GM19452 (cell line): ENCODE data around the gene GAPDH.
"Not testable (repeated sequence)": the region's sequence is repeated elsewhere in the genome, so short reads cannot be mapped to it uniquely, and the experiment has no call there.

Experiments used
- ATAC-seq: cut with Tn5 transposase; IDR thresholded peaks from one replicate; pipeline ENCODE4 v1.9.1; 2021; ENCODE audit not compliant: unreplicated experiment

Gene GAPDH

DNA sequence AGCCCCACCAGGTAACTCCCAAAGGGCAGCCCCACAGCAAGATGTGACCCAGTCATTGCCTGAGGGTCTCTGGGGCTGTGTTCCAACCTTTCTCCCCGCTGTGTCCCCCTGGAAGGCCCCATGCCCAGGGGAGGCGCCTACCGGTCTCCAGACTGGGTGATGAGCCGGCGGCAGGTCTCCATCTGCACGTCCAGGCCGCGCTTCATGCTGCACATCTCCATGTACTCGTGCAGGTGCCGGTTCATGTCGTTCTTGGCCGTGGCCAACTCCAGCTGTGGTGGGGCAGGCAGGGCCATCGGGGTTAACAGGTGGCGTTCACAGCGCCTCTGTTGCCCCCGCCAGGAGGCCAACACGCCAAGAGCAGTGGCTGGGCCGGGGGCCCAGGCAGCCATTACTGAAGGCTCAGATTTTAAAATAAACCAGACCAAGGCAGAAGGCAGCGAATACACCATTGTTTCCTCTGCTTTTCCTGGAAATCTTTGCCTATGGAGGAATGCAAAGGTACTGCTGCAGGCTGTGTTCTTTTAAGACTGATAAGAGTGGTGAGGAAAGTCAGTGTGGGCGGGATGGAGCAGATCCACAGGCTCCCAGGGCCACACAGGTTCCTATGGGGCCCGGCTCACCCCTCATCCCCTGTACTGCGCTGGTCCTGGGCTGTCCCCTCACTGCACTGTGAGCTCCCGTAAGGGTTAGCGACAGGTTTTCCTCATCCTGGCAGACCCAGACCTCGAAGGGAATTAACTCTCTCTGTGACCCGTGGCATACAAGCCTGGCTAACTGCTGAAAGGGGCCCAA lies 7.3 kb downstream of the GAPDH start:
- no peak for ATAC-seq

DNA sequence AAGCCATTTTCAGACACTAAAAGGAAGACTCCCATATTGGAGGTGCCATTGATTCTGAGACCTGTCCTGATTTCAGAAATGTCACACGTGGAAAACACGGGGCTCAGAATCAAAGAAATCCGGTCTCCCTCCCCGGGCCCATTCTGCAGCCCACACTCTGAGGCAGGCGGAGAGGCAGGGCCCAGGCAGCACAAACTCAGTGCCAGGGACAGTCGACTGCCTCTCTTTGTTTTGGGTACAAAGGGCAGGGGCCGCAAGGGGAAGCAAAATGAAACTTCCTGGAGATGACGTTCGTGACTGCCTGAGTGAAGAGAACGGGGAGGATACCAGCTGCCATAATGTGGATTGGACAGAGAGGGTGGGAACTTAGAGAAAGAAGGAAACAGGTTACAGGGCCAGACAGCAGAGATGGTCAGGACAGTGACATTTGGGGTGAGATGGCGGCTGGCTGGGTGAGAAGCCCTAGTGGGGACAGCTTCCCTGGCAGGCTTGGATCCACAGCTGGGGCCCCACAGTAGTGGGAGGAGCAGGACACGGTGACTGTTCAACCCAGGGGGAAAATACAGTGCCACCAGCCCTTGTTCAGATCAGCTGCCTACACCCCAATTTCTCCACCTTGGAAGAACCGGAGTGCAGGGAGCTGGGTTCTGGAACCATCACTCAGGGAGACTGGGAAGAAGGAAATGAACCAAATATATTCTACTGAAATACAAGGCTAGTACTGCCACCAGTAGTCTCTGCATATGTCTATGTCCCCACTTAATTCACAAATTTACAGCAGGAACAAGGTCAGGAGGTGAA lies 8.1 kb downstream of the GAPDH start:
- no peak for ATAC-seq

DNA sequence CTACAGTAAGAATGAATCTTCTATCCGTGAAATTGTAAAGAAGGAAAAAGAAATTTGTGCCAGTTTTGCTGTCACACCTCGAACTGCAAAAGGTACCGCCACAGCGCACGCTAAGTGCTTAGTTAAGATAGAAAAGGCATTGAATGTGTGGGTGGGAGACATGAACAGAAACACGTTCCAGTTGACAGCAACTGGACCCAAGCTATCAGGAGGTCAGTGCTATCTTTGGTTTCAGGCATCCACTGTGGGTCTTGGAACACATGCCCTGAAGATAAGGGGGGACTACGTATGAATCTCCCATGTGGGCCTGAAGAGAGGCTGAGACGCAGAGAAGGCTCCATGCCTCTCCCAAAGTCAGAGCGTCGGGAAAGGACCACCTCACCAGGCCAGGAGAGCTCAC lies 11.7 kb downstream of the GAPDH start:
- ATAC-seq: no peak

DNA sequence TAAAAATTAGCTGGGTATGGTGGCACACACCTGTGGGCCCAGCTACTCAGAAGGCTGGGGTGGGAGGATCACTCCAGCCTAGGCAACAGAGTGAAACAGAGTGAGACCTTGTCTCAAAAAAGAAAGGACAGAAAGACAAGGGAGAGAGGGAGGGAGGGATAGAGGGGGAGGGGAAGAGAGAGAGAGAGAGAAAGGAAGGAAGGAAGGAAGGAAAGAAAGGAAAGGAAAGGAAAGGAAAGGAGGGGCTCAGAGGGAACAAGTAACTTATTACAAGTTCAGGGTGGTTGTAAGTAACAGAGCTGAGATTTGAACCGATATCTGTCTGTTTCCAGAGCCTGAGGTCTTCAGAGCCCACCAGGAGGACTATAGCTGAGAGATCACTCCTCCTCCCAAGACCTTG lies 13.2 kb downstream of the GAPDH start:
- ATAC-seq: no peak

DNA sequence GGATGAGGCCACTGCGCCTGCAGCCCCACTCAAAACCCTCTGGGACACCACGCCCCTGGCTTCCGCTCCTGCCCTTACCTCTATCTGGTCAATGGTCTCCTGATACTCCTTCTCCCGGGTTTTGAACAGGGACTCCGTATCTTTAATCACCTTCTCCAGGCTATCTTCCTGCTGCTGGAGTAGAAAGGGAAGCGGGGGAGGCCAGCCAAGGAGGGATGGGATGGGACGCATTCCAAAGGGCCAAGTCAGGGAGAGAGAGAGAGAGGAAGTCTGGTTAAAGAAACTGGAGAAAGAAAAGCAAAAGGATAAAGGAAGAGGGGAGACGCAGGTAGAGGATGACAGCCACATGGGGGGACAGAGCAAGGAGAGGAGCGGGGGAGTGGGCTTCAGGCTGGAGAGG lies 13.7 kb downstream of the GAPDH start:
- no peak for ATAC-seq

DNA sequence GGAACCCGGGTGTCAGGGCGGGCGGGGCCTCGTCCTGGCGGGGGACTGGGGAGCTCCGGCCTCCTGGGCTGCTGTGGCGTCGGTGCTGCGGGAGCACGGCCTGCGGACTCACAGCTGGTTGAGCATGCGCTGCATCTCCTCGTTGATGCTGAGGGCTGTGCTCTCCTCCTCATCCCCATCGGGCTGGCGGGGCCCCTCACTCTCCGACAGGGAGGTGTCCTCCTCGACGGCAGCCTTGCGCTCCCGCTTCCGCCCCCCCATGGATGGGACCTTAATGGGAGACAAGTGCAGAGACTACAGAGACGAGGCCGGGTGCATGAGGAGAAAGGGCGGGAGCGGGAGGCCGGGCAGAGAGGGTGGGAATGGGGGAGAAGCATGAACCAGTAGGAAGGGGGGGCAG lies 14.2 kb downstream of the GAPDH start:
- ATAC-seq: no peak

DNA sequence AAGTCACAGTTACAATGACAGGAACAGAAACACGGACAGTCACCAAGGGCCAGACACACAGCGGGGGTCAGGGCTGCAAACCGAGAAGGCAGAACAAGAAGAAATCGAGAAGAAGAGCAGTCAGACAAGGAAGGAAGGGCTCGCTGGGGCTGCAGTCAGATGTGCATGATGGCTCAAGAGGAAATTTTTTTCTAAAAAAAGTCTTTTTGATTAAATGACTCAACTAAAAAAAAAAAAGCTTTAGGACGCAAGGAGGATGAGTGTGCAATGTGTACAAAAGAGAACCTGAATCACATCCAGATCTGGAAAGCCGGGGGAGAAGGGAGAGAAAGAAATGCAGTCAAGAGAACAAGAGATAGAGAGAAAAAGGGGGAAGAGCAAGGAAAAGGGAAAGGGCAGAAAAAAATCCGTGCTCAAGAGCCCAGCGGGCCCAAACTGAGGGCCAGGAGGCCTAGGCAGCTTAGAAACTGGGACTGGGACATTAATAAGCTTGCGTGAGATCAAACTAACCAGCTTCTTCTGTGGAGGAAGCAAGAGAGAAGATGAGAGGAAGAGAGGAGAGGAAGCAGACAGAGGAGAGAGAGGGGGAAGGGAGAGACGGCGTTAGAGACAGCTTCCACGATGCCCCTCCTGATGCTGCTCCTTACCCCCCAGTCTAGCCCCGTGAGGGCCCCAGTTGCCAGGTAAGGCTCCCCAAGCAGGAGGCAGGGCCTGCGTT lies 14.8 kb downstream of the GAPDH start:
- no peak for ATAC-seq

DNA sequence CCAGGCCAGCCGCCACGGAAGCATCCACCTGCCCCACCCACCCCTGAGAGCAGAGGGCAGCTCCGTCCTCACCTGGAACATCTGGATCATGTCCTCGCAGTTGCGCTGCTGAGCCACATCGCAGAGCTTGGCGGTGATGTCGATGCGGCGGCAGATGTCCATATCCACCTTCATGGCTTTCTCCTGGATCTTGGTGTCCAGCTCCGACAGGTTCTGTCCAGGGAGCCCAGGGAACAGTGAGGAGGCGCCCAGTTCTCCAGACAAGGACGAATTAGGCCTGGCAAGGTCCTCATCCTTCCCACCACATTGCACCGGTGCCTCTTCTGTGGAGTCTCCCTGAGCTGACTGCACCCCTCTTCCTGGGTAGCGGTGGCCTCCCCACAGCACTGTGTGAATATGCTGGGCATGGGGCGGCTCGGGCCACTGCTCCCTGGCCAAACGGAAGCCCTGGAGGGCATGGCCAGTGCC lies 15.4 kb downstream of the GAPDH start:
- ATAC-seq: no peak

DNA sequence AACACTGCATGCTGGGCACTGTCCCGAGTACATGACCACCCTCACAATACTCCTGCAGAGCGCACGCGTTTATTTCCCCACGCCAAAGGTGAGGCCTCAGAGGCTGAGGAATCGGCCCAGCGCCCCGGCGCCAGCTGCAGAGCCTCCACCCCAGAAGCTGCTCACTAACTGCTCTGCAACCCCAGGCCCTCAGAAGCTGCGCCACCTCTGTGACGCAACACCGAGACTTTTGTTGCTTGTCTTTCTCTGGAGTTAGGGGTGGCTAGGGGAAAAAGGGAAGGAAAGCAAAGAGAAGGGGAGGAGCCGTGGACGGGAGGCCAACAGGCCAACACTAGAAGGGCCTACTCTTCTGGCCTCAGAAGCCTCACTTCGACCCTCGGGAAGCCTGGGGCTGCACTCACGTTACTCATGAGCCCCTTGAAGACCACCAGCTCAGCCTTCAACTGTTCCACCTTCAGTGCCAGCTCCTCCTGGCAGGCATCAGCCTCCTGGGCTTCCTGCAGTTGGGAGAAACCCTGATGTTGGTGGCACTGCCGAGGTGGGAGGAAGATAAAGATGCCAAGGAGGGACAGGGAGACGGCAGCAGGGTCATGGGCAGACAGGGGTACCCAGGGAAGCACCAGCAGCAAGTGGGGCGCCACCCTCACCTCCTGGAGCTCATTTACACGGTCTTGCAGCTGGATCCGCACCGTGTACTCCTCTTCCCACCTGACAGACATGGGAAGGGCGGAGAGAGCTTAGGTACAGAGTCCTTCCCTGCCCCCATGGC lies 16.2 kb downstream of the GAPDH start:
- ATAC-seq: no peak

DNA sequence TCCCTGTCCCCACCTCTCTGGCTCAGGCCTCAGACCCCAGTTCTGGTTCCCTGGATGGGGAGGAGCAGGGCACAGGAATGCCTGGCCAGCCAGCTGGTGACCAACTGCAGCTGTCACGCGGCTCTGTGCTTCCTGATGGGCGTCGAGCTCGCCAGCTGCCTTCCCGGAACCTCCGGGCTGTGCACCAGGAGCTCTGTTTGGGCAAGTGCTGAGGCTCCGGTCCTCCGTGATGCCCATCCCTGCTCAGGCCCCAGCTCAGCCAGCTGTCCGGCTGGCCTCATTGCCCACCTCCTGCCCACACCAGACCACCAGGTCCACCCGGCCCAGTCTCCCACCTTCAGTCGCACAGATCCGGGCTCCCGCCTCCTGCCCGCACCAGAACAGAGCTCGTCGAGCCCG lies 16.7 kb downstream of the GAPDH start:
- ATAC-seq: no peak

DNA sequence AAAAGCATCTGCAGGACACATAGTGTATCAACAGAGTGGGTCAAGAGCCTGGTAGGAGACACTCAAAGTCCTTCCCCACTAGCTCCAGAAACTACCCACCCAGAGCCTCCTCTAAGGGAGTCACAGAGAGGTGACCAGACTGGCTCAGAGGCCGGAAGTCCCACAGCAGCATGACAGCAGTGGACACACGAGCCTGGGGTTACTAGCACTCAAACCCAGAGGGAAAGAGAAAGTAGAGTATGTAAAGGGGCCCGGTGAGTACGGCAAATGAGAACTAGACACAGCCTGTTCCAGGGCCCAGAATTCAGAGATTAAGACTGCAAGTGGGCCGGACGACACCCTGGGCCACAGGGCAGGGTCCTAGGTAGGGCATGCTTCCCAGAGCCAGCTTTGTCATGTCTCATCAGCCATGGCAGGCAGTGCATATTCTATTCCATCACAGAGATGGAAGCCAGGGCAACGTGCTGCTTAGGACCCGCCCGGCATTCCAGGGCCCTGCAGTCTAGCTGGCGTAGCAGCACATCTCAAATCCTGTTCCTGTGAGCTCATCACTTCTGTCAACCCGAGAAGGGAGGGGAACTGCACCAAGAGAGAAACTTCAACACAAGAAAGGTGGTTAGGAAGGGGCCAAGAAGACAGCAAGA lies 17.3 kb downstream of the GAPDH start:
- ATAC-seq: no peak

DNA sequence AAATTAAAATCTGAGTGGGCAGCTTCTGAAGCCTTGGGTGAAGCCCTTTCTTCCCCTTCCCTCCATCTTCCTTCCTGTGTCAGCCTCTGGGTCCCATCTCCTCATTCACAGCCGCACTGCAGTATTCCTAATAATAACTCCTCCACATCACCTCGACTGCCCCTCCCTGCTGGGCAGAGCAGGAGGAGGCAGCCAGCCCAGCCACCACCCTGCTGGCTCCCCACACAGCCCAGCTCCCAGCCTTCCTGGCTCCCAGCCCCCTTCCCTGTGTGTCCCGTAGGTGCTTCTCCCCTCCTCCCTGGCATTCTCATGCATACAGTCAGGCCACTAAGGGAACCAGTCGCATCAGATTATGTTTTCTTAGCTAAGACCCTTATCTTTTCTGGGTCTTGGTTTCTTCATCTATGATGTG lies 17.8 kb downstream of the GAPDH start:
- ATAC-seq: no peak

DNA sequence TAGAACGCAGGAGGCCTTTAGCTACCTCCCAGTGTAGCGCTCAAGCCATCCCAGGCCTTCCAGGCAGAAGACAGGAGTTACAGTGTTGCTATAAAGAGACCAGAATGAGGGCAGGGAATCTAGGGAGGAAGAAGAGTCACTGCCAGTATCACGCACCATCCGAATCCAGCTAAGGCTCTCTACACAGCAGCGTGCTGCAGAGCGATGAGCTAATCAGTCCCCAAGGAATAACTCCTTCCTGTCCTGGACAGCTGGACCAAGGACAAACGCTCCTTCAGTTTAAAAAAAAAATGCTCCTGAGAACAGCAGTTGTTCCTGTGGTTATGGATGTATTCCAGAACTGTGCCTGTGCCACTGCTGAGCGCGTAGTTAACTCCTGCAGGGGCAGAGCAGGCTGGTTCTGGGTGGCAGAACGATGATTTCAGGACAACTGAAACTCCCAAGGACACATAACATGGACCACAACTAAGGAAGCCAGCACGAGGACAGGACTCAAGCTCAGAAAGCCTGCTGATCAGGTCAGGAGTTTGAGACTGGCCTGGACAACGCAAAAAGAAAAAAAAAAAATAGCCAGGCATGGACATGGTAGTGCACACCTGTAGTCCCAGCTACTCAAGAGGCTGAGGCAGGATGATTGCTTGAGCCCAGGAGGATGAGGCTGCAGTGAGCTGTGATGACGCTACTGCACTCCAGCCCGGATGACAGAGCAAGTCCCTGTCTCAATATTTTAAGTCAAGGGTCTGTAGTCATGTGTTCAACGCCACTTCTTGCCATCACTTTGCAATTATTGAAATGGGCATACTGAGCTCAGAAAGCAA lies 18.9 kb downstream of the GAPDH start:
- no peak for ATAC-seq

DNA sequence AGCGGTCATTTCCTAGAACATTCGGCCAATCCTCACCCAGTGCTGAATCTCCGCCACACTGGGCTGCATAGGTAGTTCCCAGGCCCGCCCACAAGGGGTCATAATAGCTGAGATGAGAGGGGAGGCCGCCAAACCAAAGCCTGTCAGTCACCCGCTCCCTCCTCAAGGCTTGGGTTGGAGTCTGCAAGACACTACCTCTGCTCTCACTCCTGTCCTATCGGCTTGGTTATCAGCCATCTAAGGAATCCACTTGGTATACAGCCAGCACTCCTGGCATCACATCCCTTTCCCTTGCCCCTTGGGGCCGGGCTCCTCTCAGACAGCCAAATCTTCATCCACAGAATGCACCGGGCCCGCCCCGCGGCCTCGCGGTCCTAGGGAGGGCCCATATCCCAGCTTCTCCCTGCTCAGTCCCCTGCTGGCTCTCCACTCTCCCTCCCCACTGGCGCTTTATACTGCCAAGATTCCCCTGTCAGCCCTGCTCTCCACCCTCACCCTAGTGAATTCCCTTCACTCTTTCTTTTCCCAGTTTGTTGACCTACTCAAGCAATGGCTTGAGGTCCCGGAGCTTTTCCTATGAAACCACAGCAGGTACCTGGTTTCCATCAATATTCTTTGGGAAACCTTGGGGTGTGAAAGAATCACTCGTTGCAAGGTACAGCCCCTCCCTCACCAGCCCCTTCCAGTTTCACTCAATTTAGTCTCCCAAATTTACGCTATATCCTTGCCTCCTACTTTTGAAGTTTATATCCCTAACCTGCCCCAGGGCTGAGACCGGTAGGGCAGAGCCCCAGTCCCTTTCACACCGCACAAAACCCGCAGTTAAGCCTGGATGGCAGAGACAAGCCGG lies 20.1 kb downstream of the GAPDH start:
- peak; percentile 64 for ATAC-seq

DNA sequence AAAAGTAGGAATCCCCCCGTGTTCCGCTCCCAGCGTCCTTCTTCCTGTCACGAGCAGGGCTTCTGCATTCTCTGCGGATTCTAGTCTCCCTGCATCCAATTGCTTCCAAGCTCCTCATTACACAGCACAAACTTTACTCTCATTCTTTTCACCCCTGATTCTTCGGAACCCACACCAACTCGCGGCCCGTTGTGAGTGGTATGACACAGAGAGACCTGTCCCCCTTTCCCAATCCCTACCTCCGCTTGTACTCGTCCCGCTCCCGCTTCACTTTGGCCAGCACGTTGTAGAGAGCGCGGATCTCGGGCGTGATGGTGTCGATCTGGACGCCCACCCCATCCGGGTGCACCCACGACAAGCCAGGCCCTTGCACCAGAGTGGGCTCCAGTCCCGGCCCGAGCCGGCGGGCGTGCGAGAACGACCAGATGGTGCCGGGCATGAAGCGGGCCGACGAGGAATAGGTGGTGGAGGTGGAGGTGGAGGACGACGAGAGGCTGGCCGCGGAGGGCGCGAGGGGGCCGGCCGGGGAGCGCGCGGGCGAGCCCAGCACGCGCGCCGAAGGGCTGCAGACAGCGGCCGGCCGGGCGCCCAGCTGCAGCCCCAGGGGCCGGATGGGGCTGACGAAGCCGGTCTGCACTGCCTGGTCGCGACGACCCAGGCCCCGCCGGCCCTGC lies 20.8 kb downstream of the GAPDH start:
- ATAC-seq: peak; percentile 7

DNA sequence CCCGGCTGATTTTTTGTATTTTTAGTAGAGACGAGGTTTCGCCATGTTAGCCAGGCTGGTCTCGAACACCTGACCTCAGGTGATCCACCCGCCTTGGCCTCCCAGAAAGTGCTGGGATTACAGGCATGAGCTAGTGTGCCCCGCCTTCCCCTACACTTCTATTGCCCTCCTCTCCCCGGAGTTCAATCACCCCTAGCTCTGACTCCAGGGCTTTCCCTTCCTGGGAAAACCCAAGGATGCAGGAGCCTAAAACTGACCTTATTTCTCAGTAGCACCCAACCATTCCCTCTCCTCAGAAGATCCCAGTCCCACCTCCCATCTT lies 22.1 kb downstream of the GAPDH start:
- not testable (repeated sequence) for ATAC-seq

DNA sequence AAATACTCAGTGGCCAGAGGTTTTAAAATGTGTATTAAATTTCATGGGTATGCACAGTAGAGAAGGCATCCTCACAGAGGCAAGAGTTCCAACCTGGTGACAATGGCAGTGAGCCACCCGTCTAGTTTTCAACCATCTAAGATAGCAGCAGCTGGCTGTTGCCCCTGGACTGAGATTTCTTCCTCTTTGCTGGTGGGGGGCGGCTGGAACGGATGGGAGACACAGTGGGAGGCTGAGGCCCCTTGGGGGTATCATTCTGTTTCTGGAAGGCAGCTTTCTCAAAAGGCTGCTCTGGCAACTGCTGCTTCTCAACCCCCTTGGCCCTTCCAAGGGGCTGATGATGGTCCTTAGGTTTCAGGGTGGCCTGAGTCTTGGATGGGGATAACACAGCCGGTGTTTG lies 22.5 kb downstream of the GAPDH start:
- ATAC-seq: no peak
